GM19025 (cell line): ENCODE measurements around the gene LUZP2.
A peak's percentile ranks its signal among the peaks of the same experiment; 100 is the strongest.
"Not testable (repeated sequence)": the region's sequence is repeated elsewhere in the genome, so short reads cannot be mapped to it uniquely, and the experiment has no call there.

Source experiments
- ATAC-seq: cut with Tn5 transposase; IDR thresholded peaks from one replicate; pipeline ENCODE4 v1.9.1; 2021; ENCODE audit warnings: mild to moderate bottlenecking, low read depth, moderate library complexity; ENCODE audit not compliant: unreplicated experiment

The LUZP2 gene

DNA sequence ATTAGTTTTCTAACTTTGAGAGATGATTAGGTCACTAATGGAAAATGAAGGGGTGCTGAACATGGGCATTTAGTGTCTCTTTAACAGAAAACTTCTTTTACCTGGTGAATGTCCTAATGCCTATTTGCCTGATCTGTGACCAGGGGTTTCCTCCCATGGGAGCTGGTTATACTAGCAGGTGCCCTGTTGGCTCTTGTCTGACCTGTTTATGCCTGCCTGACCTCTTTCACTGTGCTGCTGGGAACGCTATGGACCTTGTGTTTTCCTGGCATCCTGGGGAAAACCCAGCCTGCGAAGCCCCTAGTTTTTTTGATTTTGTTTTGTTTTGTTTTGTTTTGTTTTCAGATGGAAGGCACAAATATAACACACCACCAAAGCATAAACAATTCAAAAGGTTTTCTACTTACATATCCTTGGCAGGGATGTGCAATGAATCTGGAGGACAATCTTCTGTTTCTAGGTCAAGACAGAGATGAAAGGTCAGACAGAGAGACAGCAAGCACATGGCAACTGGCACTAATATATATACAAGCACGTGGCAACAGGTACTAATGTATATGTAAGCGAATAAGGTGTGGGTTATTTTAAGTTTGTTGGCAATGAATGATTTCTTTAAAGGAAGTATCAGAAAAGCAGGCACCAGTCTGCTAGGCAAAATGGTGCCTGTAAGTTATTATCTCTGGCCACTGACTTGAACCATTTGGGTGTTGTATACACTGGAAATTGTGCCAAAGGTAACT is 390.2 kb downstream of the LUZP2 start:
- ATAC-seq = no peak

DNA sequence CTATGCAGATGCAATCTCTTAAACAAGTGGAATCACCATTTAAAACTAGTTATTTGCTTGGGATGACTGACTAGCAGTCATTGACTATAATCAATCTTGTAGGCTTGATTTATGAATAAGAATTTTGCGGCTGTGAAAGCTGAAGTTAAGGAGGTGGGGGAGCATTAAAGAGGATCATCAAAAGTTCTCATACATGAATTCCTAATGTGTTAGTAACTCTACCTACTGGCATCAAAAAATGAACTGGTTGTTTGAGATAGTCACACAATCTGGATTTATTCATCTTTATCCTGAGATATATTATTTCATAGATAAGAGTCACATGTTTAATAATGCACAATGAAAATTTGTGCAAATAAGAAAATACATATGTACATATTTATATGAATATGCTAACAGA is 393.6 kb downstream of the LUZP2 start:
- ATAC-seq = no peak

DNA sequence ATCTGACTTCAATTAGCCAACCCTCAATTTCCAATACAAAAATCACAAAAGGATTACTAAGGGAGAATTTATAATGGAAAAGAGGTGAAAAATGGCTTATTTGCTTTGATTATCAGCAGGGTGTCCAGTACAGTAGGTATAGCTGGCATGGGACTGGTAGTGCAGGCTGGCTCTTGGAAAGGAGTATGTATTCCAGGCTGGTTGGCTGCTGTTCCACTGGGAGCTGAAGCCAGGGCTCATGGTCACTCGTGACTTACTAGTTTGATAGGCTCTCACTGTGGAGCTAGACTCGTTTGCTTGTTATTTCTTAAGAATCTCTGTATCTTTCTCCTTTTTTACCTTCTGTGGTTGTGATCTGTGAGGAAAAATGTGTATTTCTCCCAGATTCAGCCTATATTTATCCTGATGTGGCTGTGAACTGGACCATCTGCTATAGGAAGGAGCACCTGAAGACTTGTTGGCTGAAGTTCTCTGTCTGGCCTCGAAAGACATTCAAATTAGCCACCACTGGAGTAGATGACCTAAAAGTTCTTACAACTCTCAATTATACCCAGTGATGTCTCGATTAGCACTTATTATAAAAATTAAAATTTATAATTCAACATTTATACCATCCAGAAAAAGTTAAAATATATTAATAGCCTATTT is 395.1 kb downstream of the LUZP2 start:
- not testable (repeated sequence) for ATAC-seq

DNA sequence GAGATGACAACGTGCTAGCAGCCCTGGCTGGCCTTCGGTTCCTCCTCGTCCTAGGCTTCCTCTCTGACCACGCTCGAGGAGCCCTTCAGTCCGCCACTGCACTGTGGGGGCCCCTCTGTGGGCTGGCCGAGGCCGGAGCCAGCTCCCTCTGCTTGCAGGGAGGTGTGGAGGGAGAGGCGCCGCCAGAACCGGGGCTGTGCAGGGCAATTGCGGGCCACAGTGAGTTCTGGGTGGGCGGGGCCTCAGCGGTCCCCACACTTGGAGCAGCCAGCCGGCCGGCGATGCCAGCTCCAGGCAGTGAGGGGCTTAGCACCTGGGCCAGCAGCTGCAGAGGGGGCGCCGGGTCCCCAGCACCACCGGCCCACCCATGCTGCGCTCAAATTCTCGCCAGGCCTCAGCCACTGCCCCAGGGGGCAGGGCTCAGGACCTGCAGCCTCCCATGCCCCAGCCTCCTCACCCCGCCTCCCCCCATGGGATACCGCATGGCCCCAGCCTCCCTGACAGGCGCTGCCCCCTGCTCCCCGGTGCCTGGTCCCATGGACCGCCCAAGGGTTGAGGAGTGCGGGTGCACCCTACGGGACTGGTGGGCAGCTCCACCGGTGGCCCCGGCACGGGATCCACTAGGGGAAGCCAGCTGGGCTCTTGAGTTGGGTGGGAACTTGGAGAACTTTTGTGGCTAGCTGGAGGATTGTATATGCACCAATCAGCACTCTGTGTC is 399.4 kb downstream of the LUZP2 start:
- no peak for ATAC-seq

DNA sequence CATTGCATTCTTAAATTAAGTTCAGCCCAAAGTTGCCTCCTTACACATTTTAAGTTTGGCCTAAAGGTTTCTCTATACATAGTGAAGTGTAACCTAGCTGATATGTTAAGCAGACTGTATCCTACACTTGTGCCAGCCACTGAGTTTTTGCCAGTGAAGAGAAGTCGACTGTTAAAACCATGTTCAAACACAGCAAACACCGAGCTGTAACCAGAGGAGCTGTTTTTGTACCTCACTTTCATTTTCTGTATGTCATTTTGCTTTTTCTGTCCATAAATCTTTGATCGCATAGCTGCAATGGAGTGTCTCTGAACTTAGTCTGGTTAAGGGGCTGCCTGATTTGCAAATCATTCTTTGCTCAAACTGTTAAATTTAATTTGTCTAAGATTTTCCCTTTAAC is 403.7 kb downstream of the LUZP2 start:
- peak; percentile 59 for ATAC-seq

DNA sequence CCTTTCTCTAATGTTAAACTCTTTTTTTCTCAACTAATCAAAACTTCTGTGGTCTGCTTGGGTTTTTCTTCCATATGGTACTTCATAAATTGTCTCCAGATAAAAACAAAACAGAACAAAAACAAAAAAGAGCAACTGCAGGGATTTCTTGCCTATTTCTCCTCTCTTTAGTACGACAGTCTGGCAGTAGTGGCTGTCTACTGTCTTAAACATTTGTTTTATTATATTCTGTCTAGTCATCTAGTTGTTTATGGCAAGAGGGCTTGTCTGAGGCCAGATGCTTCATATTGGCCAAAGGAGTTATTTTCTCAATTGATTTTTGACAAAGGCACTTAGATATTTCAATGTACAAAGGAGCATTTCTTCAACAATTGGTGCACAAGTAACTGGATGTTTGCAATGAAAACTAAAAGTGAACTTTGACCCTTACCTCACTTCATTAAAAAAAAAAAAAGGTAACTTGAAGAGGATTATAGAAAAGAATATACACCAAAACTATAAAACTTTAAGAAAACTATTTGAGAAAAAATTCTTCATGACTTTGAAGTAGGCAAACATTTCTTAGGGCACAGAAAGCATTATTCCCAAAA is 404.2 kb downstream of the LUZP2 start:
- no peak for ATAC-seq

DNA sequence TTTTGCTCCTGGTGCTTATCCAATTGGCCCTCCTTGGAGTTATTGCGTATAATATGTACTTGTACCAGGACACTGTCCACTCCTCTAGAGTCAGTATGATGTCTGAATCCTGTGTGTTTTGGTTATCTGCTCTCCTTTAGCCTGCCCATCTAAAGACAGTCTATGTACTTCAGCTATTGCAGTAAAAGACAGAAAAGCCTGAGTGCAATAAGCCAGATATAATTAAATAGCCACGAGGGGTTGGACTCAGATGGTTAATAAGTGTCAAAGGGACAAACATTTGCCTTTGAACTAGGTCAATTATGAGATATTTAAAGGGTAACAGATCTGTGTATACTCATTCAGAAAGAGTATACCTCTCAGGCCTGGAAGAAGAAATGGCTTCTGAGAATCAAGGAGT is 406.7 kb downstream of the LUZP2 start:
- ATAC-seq = no peak

DNA sequence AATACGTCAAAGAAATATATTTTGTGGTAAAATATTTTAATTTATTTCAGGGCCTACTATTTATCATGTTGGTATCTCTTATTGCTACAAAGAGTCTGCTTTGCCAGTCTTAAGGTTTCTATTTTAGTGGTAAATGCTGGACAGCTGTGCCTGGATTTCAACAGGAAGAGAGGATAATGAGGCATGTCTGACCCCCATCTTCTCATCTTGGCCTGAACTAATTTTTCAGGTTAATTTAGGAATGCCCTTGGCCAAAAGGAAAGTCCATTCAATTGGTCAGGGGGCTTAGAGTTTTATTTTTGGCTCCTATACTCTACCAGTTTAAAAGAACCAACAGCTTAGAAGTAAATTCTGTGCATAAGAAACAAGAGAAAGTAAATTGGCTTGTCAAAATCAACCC is 428.2 kb downstream of the LUZP2 start:
- ATAC-seq = no peak

DNA sequence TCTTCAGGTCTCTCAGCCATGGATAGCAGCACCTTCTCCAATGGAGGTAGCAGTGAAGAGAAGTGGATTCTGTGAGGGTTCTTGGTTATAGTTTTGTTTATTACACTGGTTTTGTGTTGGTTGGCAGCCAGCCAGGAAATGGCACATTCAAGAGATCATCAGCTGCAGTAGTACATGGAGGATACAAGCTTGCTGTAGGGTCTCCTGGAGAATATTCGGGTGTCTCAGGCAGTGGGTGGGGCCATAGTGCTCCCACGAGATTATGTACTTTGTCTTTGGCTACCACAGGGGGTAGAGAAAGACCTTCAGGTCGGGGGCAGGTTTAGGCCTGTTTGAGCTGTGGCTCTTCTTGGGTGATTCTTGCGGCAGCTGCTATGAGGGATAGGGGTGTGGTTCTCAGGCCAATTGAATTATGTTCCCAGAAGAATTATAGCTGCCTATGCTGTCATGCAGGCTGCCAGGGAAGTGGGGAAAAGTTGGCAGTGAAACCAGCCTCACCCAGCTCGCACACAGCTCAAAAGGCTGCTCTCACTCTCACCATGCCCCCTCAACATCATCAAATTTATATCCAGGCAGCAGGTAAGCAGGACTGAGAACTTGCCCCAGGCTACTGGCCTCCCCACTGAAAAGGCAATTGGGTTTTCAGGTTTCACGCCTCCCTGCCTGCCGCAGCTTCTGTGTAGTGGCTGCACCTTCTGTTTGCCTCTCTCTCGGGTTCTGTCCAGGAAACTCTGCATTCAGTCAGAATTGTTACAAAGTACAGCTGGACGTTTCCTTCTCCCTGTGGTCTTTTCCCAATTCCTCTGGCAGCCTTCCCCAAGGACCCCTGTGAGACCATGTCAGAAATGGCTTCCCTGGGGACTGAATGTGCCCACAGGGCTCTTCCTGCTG is 435.5 kb downstream of the LUZP2 start:
- no peak for ATAC-seq

DNA sequence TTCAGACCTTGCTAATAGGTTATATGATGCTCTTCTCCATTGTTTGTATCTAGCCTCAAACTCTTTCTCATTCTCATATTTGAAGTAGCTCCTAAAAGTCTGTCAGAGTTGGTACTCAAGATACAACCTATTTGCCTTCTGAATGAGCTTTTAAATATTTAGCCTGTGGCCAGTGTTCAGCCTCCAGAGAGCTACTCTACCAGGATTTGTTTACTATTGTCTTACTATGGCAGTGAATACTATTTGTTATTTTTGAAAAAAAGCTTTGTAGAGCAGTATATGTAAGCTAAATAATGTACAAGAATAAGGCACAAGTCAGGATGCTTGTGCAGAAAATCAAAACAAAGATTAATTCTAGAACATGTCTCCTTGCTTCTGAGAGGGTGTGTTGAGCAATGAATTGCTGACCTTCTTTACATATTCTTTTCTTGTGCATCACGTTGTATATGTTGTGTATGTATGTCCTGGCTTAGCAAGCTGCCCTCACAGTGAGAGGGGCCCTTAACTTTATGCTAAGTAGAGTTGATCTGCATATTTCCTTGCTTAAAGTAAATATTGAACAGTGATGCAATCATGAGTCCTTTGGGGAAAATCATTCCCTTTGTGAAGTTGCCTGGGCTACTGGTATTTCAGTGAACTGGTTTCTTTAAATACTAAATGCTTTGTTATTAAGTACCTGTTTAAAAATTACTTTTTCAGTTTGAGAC is 438.0 kb downstream of the LUZP2 start:
- no peak for ATAC-seq

DNA sequence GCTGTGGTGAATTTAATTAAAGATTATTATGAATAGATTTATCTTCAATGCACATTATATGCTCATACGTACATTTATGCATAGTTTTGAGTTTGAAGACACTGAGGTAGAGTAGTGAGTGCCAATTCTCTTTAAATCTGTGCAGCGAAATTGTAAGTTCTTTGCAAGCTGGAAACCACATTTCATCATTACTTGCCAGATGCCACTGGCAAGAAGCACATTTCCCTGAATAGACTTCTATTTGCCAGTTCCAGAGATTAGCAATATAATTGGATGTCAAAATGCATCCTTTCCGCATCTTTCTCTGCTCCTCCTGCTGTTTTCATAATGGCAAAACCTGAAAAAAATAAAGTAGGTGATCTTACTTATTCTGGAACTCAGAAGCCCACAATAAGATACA is 448.0 kb downstream of the LUZP2 start:
- ATAC-seq = no peak

DNA sequence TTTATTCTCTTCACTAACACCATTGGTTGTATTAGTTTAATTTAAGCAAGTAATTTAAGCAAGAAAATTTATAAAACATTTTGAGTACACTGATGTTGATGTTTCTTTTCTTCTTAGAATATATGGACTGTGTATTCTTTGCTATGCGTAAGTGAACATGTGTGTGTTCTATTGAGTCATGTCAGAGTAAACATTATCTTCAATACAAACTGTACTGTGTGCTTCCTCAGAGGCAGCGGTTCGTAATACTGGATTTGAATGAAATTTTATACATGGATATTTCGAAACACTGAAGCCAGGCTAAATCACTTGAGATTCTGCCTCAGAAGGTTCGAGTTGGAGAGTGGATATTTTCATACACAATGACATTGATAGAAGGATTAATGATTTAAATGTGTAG is 452.6 kb downstream of the LUZP2 start:
- no peak for ATAC-seq

DNA sequence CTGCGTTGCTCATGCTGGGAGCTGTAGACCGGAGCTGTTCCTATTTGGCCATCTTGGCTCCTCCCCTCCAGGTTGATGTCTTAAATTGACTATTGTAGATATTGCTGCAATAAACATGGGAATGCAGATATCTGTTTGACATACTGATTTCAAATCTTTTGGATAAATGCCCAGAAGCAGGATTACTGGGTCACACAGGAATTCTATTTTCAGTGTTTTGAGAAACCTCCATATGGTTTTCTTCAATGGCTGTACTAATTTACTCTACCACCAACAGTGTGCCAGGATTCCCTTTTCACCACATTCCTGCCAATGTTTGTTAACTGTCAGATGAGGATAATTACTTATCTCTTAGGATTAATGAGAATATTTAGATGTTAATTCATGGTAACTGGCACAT is 467.0 kb downstream of the LUZP2 start:
- no peak for ATAC-seq

DNA sequence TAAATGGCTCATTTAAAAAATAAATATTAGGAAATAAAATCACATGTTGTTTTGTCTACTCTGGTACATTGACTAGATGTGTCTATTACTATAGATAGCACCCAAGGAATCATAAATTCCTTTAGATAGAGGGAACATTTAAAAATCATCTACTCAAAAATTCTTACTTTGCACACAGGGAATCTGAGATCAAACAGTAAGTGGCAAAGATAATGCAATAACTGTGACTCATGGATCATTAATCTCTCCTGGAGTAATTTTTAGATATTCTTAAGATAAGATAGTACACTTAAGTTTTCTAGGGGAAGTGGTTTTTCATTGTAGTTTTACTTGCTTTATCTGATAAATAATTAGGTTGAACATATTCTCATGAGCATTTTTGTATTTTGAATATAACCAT is 468.9 kb downstream of the LUZP2 start:
- no peak for ATAC-seq

DNA sequence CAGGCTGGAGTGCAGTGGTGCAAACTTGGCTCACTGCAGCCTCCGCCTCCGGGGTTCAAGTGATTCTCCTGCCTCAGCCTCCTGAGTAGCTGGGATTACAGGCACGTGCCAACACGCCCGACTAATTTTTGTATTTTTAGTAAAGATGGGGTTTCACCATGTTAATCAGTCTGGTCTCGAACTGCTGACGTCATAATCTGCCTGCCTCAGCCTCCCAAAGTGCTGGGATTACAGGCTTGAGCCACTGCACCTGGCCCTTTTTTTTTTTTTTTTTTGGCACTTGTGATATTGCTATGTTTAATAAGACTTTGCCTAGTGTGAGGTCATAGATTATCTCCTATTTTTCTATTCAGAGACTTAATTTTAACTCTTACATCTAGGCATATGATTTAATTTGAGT is 497.1 kb downstream of the LUZP2 start:
- not testable (repeated sequence) for ATAC-seq

DNA sequence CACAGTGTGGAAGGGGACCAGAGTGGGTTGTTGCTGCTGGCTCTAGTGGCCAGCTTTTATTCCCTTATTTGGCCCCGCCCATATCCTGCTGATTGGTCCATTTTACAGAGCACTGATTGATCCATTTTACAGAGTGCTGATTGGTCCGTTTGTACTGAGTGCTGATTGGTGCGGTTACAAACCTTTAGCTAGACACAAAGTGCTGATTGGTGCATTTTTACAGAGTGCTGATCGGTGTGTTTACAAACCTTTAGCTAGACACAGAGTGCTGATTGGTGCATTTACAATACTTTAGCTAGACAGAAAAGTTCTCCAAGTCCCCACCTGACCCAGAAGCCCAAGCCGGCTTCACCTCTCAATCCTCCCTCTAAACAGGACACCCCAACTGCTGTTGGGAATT is 503.1 kb downstream of the LUZP2 start:
- ATAC-seq = not testable (repeated sequence)

DNA sequence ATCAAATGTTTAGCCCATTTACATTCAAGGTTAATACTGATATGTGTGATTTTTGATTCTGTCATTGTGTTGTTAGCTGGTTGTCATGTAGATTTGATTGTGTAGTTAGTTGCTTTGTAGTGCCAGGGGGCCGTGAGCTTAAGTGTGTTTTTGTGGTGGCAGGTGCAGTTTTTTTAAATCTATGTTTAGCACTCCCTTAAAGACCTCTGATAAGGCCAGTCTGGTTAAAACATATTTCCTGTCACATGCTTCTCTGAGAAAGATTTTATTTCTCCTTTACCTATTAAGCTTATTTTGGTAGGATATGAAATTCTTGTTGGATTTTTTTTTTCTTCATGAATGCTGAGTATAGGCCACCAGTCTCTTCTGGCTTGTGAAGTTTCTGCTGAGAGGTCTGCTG is 540.6 kb downstream of the LUZP2 start:
- no peak for ATAC-seq

DNA sequence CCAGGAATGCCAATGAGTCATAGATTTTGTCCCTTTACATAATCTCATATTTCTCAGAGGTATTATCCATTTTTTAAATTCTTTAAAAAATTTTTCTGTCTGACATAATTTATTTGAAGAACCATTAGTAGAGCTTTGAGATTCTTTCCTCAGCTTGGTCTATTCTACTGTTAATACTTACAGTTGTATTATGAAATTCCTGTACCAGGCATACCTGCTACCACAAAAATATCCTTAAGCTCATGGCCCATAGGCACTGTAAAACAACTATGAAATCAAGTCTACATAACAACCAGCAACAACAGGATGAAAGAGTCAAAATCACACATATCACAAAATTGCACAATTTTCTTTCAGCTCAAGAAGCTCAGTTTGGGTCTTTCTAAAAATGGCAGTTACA is 541.3 kb downstream of the LUZP2 start:
- ATAC-seq = no peak

DNA sequence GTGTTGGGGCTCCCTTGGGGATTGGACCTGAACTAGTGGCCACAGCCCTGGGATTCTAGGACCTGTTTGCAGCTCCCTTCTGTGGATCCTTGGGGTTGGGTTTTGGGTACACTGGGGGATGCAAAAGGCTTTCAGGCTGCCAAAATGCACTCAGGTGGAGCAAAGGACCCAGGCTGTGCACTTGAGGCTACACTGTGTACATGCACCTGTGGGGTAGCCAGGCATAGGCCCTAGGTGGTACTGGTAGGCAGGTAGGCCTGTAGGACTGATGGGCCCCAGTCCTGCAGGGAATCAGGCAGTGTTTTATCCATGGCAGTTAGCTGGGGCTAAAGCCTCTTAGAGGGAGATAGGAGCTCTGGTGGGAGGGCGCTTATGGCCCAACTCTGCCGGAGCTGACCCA is 542.3 kb downstream of the LUZP2 start:
- no peak for ATAC-seq

DNA sequence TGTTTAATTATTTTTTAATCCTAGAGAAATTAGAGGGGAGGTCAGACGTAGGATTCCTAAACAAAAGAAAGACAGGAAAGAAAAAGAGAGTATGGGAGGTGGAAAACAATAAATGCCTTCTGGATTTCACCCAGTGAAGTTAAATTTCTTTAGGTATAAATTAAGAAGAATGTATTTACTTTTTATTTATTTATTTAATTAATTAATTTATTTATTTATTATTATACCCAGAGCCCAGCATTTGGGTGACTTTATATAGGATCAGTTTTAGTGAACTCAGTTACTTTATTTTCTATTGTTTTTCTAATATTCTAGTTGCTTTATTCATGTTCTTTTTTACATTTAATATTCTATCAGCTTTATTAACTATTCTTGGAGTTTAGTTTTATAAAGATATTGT is 551.8 kb downstream of the LUZP2 start:
- no peak for ATAC-seq
